Neural crest cell (in vitro differentiated cells): ENCODE data around the gene TSPAN17. TPM values are rescaled to one million over a fixed set of nuclear protein-coding genes. Genes with fewer than 3 reads are reported as not detected.

ENCODE experiments used
- DNase-seq: peaks from one replicate; pipeline ENCODE4 v3.0.0; 2021; ENCODE audit warnings: low read depth, mixed read lengths, low spot score
- H3K27ac Mint-ChIP-seq: one replicate; pipeline ENCODE4 v1.8.0; 2021; ENCODE audit warnings: mild to moderate bottlenecking, mixed read lengths; ENCODE audit not compliant: unreplicated experiment
- H3K27me3 Mint-ChIP-seq: 2 replicates; pipeline ENCODE4 v1.8.0; 2021; ENCODE audit warnings: low read depth, mild to moderate bottlenecking, mixed read lengths
- H3K36me3 Mint-ChIP-seq: 2 replicates; pipeline ENCODE4 v1.8.0; 2021; ENCODE audit warnings: low read depth, mild to moderate bottlenecking, mixed read lengths
- H3K4me1 Mint-ChIP-seq: 2 replicates; pipeline ENCODE4 v1.8.0; 2021; ENCODE audit warnings: mixed read lengths
- H3K4me3 Mint-ChIP-seq: one replicate; pipeline ENCODE4 v1.8.0; 2021; ENCODE audit warnings: mild to moderate bottlenecking, mixed read lengths
- H3K9me3 Mint-ChIP-seq: 2 replicates; pipeline ENCODE4 v1.8.0; 2021; ENCODE audit warnings: mixed read lengths
- total RNA-seq: library from RNA; stranded (reverse); gene quantifications from 2 replicates; pipeline ENCODE4 v1.2.1, GENCODE V29; 2021
- TF ChIP-seq, protein P1 (sequence below): fragments of 200-600 bp; sonication (generic); conservative IDR thresholded peaks from 2 replicates; pipeline ENCODE4 v1.5.0; 2021; ENCODE audit warnings: antibody characterized with exemption, mild to moderate bottlenecking

Gene TSPAN17
- total RNA-seq, 1 donor from 2014 or later = 40.9 TPM

DNA sequence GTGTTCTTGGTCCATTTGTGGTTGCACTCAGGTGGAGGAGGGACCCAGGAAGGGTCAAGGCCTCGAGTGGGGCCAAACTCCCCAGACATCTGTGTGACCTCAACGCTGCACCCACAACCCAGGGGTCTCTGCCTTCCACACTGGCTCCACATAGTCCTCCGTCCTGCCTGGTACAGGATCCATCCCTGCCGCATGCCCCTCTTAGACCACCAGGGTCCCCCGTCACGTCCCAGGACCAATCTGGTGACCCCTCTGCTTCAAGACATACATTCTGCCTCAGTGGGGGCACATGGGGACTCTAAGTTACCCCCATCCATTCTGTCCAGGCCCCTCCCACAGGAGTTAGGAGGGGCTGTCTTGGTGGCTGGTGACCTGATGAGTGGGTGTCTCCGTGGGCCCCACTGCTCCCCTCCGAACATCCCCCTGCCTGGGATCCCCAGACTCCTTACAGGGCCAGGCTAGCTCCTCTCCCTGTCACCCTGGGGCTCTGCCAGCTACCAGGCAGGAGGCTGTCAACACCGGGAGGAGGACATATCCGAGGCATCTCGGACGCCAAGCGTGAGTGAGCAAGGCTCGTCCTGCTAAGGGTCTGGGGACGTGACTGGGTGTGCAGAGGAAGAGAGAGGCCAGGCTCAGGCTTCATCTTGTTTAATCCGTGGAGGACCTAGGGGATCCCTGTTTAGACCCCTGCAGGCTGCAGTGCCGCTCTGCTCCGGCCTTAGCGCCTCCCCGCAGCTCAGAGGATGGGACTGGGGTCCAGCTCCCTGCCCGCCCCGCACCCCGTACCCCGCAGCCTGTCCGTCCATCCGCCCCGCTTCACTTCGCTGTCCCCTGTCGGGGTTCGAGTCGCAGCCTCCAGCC lies 32.3 kb downstream of the TSPAN17 start:
- TF ChIP-seq, protein P1, sequence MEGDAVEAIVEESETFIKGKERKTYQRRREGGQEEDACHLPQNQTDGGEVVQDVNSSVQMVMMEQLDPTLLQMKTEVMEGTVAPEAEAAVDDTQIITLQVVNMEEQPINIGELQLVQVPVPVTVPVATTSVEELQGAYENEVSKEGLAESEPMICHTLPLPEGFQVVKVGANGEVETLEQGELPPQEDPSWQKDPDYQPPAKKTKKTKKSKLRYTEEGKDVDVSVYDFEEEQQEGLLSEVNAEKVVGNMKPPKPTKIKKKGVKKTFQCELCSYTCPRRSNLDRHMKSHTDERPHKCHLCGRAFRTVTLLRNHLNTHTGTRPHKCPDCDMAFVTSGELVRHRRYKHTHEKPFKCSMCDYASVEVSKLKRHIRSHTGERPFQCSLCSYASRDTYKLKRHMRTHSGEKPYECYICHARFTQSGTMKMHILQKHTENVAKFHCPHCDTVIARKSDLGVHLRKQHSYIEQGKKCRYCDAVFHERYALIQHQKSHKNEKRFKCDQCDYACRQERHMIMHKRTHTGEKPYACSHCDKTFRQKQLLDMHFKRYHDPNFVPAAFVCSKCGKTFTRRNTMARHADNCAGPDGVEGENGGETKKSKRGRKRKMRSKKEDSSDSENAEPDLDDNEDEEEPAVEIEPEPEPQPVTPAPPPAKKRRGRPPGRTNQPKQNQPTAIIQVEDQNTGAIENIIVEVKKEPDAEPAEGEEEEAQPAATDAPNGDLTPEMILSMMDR = no peak
- DNase-seq = no peak
- Mint-ChIP-seq H3K27ac (no peak overlapping the region), H3K27me3 (peaks cover 25% of the 10 kb centered on the region), H3K36me3 (no peaks in the 10 kb centered on the region), H3K4me1 (peaks cover 6% of the 10 kb centered on the region), H3K9me3 (no peaks in the 10 kb centered on the region), H3K4me3 (no peak overlapping the region)

DNA sequence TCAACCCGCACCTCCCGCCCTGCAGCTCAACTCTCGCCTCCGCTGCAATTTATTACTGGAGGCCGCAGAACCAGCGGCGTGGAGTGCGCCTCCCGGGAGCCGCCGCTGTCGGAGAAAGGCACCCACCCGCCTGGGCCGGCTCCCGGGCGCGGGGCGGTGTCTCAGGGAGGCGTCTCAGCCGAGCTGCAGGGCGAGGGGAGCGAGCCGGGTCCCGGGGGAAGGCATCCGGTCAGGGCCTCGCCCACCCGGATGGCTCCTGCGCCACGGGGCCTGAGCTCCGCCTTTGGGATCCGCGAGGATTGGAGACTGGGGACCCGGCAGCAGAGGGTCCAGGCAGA lies 32.9 kb downstream of the TSPAN17 start:
- no peaks in the 10 kb centered on the region for H3K36me3 Mint-ChIP-seq
- peaks cover 6% of the 10 kb centered on the region for H3K4me1 Mint-ChIP-seq
- DNase-seq = no peak
- H3K27me3 Mint-ChIP-seq = peaks cover 31% of the 10 kb centered on the region
- peaks cover 2% of the 10 kb centered on the region for H3K9me3 Mint-ChIP-seq
- TF ChIP-seq, protein P1 = no peak
- H3K4me3 Mint-ChIP-seq = no peak overlapping the region
- no peak overlapping the region for H3K27ac Mint-ChIP-seq

GRCh38 chr5:176682016-176682531 lies 34.8 kb downstream of the TSPAN17 start:
- Mint-ChIP-seq H3K27me3 (peaks cover 37% of the 10 kb centered on the region), H3K4me3 (no peak overlapping the region), H3K4me1 (no peaks in the 10 kb centered on the region), H3K36me3 (no peaks in the 10 kb centered on the region), H3K27ac (no peak overlapping the region), H3K9me3 (peaks cover 3% of the 10 kb centered on the region)
- TF ChIP-seq, protein P1 = no peak
- DNase-seq = no peak

DNA sequence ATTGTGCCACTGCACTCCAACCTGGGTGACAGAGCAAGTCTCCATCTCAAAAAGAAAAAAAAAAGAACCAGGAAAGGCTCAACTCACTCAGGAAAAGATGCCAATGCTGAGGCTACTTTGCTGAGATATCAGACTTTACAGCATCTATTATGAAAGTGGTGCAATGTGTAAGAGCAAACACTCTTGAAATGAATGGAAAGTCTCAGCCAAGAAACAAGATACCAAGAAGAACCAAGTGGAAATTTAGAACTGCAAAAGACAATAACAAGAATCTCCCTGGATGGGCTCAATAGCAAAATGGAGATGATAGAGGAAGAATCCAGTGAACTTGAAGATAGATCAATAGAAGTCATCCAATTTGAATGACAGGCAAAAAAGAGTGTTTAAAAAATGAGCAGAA lies 37.7 kb downstream of the TSPAN17 start:
- Mint-ChIP-seq H3K4me3 (no peak overlapping the region), H3K9me3 (peaks cover 3% of the 10 kb centered on the region), H3K36me3 (no peaks in the 10 kb centered on the region), H3K27me3 (peaks cover 42% of the 10 kb centered on the region), H3K4me1 (no peaks in the 10 kb centered on the region), H3K27ac (no peak overlapping the region)
- TF ChIP-seq, protein P1 = no peak
- no peak for DNase-seq

GRCh38 chr5:176687247-176687646 lies 40.0 kb downstream of the TSPAN17 start:
- Mint-ChIP-seq H3K9me3 (peaks cover 3% of the 10 kb centered on the region), H3K4me1 (no peaks in the 10 kb centered on the region), H3K27me3 (peaks cover 49% of the 10 kb centered on the region), H3K36me3 (no peaks in the 10 kb centered on the region), H3K27ac (no peak overlapping the region), H3K4me3 (no peak overlapping the region)
- DNase-seq = no peak
- TF ChIP-seq, protein P1 = no peak
